HFFc6 (cell line): Measurements from ENCODE around the gene RPS6KL1. TPM values are rescaled to one million over a fixed set of nuclear protein-coding genes. Genes with fewer than 3 reads are reported as not detected.

Source experiments
- DNase-seq: peaks from one replicate; pipeline ENCODE4 v3.0.0-alpha.2; 2018
- H3K27ac Mint-ChIP-seq: 2 replicates; pipeline ENCODE4 v1.8.0; 2020; ENCODE audit warnings: mild to moderate bottlenecking, mixed read lengths
- H3K27me3 Mint-ChIP-seq: 2 replicates; pipeline ENCODE4 v1.8.0; 2021; ENCODE audit warnings: mild to moderate bottlenecking, moderate library complexity, mixed read lengths; ENCODE audit not compliant: insufficient read depth
- H3K36me3 Mint-ChIP-seq: 2 replicates; pipeline ENCODE4 v1.8.0; 2021; ENCODE audit warnings: low read depth, mixed read lengths
- H3K4me1 Mint-ChIP-seq: 2 replicates; pipeline ENCODE4 v1.8.0; 2020; ENCODE audit warnings: low read depth, mixed read lengths
- H3K4me3 Mint-ChIP-seq: 2 replicates; pipeline ENCODE4 v1.8.0; 2020; ENCODE audit warnings: mild to moderate bottlenecking, moderate library complexity, mixed read lengths
- H3K9me3 Mint-ChIP-seq: 2 replicates; pipeline ENCODE4 v1.8.0; 2020; ENCODE audit warnings: mild to moderate bottlenecking, mixed read lengths
- total RNA-seq, 6 experiments: library from RNA; stranded (reverse); fragmentation: NEBNext Ultra II Directional; extraction: Animal tissue kit (Norgen Biotek cat#: 25700); gene quantifications; 2 replicates in 1 of 6; 3 replicates in 5 of 6; pipeline ENCODE4 v1.2.3, GENCODE V29; 2021
- TF ChIP-seq, protein P1 (sequence below): fragments of 200-600 bp; sonication (generic); IDR thresholded peaks from 2 replicates; pipeline ENCODE4 v1.5.0; 2021; ENCODE audit warnings: antibody characterized with exemption, mild to moderate bottlenecking

The RPS6KL1 gene
- total RNA-seq, 6 experiments from 2014 or later, result 0.78 to 1.1 (median 1.0) TPM

DNA sequence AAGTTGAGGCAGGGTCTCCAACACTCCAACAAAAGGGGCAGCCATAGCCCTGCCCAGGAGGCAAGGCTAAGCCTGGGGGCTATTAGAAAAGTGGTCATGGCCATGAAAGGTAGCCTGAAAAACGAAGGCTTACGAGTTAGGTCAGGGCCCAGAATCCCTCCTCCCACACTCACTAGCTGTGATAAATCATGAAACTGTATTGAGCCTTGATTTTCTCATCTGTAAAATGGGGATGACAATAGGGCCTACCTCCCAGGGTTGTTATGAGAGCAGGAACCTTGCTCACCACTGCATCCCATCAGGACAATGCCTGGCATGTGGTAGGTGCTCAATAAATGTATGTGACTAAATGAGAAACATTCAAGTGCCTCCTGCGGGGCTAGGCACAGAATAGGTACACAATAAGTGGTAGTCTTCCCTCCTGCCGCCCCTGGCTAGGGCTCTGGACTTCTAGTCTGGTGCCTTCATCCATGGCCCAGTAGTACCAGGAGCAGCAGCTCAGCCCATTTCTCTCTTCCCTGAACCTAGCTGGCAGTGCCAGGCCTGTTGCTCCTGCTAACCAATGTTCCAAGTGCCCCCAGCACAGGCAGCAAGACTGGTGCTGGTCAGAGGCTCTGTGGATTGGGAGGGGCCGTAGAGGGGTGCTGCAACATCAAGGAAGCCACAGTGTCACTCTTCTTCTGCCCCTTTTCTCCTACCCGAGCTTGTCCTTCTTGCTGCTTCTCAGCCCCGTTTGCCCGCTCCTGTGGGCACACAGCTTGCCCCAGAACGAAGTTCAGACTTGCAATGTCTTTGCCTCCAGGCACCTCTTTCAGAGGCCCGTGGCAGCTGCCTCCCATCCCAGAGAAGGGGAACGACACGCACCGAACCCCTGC, 24.5 kb upstream of the RPS6KL1 start:
- DNase-seq, result no peak
- Mint-ChIP-seq H3K36me3 (no peaks in the 10 kb centered on the region), H3K27me3 (no peaks in the 10 kb centered on the region; the same call in none of the 2 replicates), H3K27ac (no peak overlapping the region), H3K4me3 (no peak overlapping the region), H3K4me1 (peaks cover 14% of the 10 kb centered on the region), H3K9me3 (no peaks in the 10 kb centered on the region)
- TF ChIP-seq, protein P1, sequence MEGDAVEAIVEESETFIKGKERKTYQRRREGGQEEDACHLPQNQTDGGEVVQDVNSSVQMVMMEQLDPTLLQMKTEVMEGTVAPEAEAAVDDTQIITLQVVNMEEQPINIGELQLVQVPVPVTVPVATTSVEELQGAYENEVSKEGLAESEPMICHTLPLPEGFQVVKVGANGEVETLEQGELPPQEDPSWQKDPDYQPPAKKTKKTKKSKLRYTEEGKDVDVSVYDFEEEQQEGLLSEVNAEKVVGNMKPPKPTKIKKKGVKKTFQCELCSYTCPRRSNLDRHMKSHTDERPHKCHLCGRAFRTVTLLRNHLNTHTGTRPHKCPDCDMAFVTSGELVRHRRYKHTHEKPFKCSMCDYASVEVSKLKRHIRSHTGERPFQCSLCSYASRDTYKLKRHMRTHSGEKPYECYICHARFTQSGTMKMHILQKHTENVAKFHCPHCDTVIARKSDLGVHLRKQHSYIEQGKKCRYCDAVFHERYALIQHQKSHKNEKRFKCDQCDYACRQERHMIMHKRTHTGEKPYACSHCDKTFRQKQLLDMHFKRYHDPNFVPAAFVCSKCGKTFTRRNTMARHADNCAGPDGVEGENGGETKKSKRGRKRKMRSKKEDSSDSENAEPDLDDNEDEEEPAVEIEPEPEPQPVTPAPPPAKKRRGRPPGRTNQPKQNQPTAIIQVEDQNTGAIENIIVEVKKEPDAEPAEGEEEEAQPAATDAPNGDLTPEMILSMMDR, result no peak

DNA sequence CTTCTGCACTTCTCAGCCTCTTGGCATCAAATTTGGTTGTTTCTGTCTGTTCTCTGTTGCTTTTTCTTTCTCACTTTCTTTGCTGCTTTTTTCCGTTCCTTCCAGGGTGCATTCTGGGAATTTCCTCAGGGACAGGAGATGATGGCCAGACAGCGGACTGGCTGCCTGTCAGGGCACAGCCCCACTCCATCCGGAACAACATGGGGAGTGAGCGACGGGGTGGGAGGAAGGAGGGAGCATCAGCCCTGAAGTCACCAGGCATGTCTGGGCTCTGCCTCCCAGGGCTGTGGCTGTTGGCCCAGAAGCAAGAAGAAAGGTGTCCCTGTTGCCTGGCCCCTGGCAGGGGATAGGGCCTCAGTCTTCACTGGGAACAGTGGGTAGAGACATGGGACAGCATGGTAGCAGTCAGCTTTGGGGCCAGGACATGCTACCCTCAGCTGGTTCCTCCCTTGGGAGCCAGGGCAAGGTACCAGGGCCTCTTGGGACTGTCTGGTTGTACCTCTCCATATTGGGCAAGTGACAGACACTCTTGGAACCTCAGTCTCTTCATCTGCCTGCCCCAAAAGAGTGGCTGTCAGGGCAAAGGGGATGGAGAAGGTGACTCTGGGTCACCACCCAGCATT, 23.7 kb upstream of the RPS6KL1 start:
- no peak for DNase-seq
- Mint-ChIP-seq H3K4me3 (no peak overlapping the region), H3K36me3 (no peaks in the 10 kb centered on the region), H3K27ac (peak overlapping the region; percentile 60; the same call in 1 of the 2 replicates), H3K4me1 (peaks cover 21% of the 10 kb centered on the region), H3K9me3 (no peaks in the 10 kb centered on the region), H3K27me3 (no peaks in the 10 kb centered on the region; the same call in none of the 2 replicates)
- TF ChIP-seq, protein P1, result no peak; the same call in none of the 2 replicates

DNA sequence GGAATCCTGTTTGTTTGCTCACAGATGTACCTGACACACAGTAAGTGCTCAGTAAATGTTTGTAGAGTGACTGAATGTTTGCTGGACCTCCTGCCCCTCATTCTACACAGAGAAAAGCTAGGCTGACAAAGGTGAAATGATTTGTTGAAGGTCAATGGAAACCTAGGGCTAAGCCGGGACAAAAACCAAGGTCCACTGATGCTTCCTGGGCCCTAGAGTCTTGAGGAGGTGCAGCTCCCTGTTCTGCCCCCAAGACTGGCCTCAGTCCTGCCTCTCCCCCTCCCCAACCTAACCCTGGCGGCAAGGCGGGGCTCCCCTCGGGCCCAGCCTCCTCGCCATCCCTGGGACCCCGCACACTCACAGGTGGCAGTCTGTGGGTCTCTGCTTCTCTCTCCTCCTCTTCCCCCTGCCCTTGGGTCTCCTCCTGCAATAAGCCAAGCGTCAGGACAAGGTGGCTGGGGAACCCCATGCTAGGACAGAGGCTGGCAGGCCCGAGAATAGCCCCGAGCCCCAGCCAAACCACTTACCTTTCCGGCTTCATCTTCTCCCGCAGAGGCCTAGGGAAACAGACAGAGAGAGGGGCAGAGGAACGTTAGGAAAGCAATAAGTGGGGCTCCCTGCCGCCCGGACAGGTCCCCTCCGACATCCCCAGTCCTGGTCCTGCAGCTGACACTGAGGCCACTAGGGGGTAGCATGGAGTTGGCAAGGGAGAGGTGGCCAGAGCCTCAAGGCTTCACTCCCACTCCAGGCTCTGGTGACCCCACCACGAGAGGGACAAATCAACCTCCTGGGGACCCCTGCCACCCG, 23.0 kb upstream of the RPS6KL1 start:
- H3K27ac Mint-ChIP-seq, result peak overlapping the region; percentile 60; the same call in 1 of the 2 replicates
- H3K27me3 Mint-ChIP-seq, result no peaks in the 10 kb centered on the region; the same call in none of the 2 replicates
- H3K36me3 Mint-ChIP-seq, result no peaks in the 10 kb centered on the region
- H3K4me1 Mint-ChIP-seq, result peaks cover 28% of the 10 kb centered on the region
- no peaks in the 10 kb centered on the region for H3K9me3 Mint-ChIP-seq
- TF ChIP-seq, protein P1, result peak; percentile 95
- H3K4me3 Mint-ChIP-seq, result no peak overlapping the region
- DNase-seq, result peak; percentile 39

DNA sequence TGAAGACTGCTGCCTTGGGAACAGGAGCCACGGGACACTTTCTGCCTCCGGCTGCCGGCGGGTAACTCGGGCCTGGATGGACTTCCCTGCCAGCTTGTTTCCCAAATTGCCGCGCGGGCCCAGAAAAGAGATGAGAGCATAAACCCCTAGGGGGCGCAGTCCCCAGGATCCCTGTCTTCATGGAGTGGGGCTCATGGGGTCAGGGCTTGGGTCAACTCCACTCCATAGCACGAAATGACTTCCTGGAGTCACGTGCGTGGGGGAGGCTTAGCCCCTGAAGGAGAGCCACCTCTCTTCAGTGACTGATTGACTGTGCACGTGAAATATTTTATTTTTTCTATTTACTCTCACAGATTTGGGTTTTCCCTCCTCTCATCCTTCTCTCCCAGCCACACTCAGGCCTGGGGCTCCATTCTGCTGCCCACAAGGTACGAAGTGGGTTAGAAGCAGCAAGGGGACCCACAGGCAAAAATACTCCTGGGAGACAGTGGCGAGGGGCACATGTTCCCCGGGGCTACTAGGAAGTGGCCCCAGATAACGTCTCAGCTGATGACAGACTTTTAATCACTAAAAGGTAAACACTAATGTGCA, 22.3 kb upstream of the RPS6KL1 start:
- TF ChIP-seq, protein P1, result peak; percentile 83
- no peak overlapping the region for H3K27ac Mint-ChIP-seq
- H3K4me1 Mint-ChIP-seq, result peaks cover 35% of the 10 kb centered on the region
- no peak for DNase-seq
- no peaks in the 10 kb centered on the region for H3K36me3 Mint-ChIP-seq
- H3K4me3 Mint-ChIP-seq, result no peak overlapping the region
- no peaks in the 10 kb centered on the region for H3K9me3 Mint-ChIP-seq
- H3K27me3 Mint-ChIP-seq, result no peaks in the 10 kb centered on the region; the same call in none of the 2 replicates

DNA sequence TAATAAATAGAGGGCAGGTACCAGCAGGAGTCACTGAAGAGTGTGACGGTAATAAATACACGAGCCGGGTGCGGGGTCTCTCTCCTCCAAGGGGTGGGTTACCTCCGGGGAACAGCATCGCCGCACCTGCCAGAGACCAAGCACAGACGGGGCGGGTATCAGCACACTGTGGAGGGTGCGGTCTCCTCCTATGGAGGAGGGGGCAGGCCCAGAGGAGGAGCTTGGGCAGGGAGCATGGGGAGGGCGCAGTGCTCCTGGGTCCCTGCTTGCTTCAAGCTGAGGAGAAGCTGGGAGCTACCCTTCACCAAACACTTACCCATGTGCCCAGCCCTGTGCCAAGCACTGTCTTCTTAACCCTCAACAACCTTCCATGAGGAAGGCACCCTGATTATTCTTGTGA, 19.5 kb upstream of the RPS6KL1 start:
- DNase-seq, result no peak
- H3K9me3 Mint-ChIP-seq, result no peaks in the 10 kb centered on the region
- H3K27me3 Mint-ChIP-seq, result no peaks in the 10 kb centered on the region; the same call in 1 of the 2 replicates
- no peak overlapping the region for H3K4me3 Mint-ChIP-seq
- TF ChIP-seq, protein P1, result no peak
- no peak overlapping the region for H3K27ac Mint-ChIP-seq
- H3K36me3 Mint-ChIP-seq, result no peaks in the 10 kb centered on the region
- peaks cover 45% of the 10 kb centered on the region for H3K4me1 Mint-ChIP-seq
